Measurements from ENCODE around the gene RMND5A.

GRCh38 chr2:86808315-86809161, 88.4 kb downstream of the RMND5A start:
- TF ChIP-seq POLR2A (IDR thresholded peaks at IDR 0.05; ENCODE audit: low read length) = no peak
- TF ChIP-seq GATA1 (IDR thresholded peaks at IDR 0.05; ENCODE audit: low read depth, low read length) = no peak

All from erythroblast (primary cell).